SK-N-SH (cell line): ENCODE measurements around the gene NAALADL1. TPM values are rescaled to one million over a fixed set of nuclear protein-coding genes. Genes with fewer than 3 reads are reported as not detected.

ENCODE experiments used
- CTCF ChIA-PET: fragments of 300-600, 350-600 bp; formaldehyde crosslinking; extraction: SDS; loops from one replicate; lab custom pipeline; 2021; lab: Yijun Ruan, JAX
- POLR2A ChIA-PET: fragments of 350-600 bp; sonication (Branson Sonifier 250); formaldehyde crosslinking; extraction: SDS; loops from one replicate; lab custom pipeline; 2020; ENCODE audit warnings: antibody characterized with exemption, inconsistent platforms; lab: Yijun Ruan, JAX
- DNase-seq: peaks from one replicate; pipeline ENCODE4 v3.0.0; 2012
- H2AFZ ChIP-seq: fragments of 200-600 bp; sonication (generic); 2 replicates; pipeline ENCODE4 v1.8.1; 2016; ENCODE audit warnings: antibody characterized with exemption, mild to moderate bottlenecking, low read depth
- H3F3A ChIP-seq: fragments of 200-600 bp; sonication (generic); replicated peaks from 2 replicates; pipeline ENCODE3; 2016; ENCODE audit warnings: antibody characterized with exemption, mild to moderate bottlenecking; ENCODE audit not compliant: insufficient read depth
- H3K27ac ChIP-seq, 2 experiments: fragments of 200-500 bp in 1 of 2; fragments of 200-600 bp in 1 of 2; sonication (Bioruptor generic) in 1 of 2; sonication (generic), shearing (Covaris generic) in 1 of 2; 2 replicates each; pipeline versions ENCODE4 v1.5.1 to v1.6.1; 2014 to 2016; ENCODE audit warnings: low read depth in 2 of 2, inconsistent platforms in 1 of 2, low read length in 1 of 2, mild to moderate bottlenecking in 1 of 2, mixed read lengths in 1 of 2
- H3K27me3 ChIP-seq: fragments of 200-600 bp; sonication (generic), shearing (Covaris generic); 2 replicates; pipeline ENCODE4 v1.6.1; 2016; ENCODE audit warnings: mixed run types; ENCODE audit not compliant: insufficient read depth
- H3K36me3 ChIP-seq, 2 experiments: fragments of 200-500 bp in 1 of 2; fragments of 200-600 bp in 1 of 2; sonication (Bioruptor generic) in 1 of 2; sonication (generic) in 1 of 2; replicated peaks in 1 of 2; 2 replicates each; pipeline versions ENCODE3 to v1.5.1; 2014 to 2016; ENCODE audit warnings: low read length in 1 of 2, mild to moderate bottlenecking in 1 of 2; ENCODE audit not compliant: insufficient read depth in 2 of 2, control insufficient read depth in 1 of 2
- H3K4me1 ChIP-seq, 2 experiments: fragments of 200-500 bp in 1 of 2; fragments of 200-600 bp in 1 of 2; sonication (Bioruptor generic) in 1 of 2; sonication (generic), shearing (Covaris generic) in 1 of 2; 2 replicates each; pipeline versions ENCODE4 v1.5.1 to v1.6.1; 2014 to 2016; ENCODE audit warnings: low read depth in 1 of 2, low read length in 1 of 2, mixed run types in 1 of 2; ENCODE audit not compliant: insufficient read depth in 2 of 2, control insufficient read depth in 1 of 2
- H3K4me2 ChIP-seq: fragments of 200-600 bp; sonication (generic), shearing (Covaris generic); 2 replicates; pipeline ENCODE4 v1.6.1; 2017; ENCODE audit warnings: mixed run types
- H3K4me3 ChIP-seq, 2 experiments: fragments of 200-500 bp in 1 of 2; fragments of 200-600 bp in 1 of 2; sonication (Bioruptor generic) in 1 of 2; sonication (generic), shearing (Covaris generic) in 1 of 2; 2 replicates each; pipeline versions ENCODE4 v1.5.1 to v1.8.1; 2014 to 2016; ENCODE audit warnings: low read depth in 2 of 2, inconsistent platforms in 1 of 2, low read length in 1 of 2, mild to moderate bottlenecking in 1 of 2, mixed read lengths in 1 of 2, moderate library complexity in 1 of 2
- H3K79me2 ChIP-seq: fragments of 200-600 bp; sonication (generic); 2 replicates; pipeline ENCODE4 v1.8.1; 2017; ENCODE audit warnings: mild to moderate bottlenecking; ENCODE audit not compliant: insufficient read depth
- H3K9ac ChIP-seq: fragments of 200-600 bp; sonication (generic); 2 replicates; pipeline ENCODE4 v1.6.1; 2017; ENCODE audit warnings: mixed run types
- H3K9me2 ChIP-seq: fragments of 200-600 bp; sonication (generic); 2 replicates; pipeline ENCODE4 v1.6.1; 2017; ENCODE audit warnings: mixed run types
- H3K9me3 ChIP-seq: fragments of 200-600 bp; sonication (generic); 2 replicates; pipeline ENCODE4 v1.6.1; 2017; ENCODE audit warnings: mixed run types, mild to moderate bottlenecking, moderate library complexity
- H4K20me1 ChIP-seq: fragments of 200-600 bp; sonication (generic); 2 replicates; pipeline ENCODE4 v1.6.1; 2017; ENCODE audit warnings: mild to moderate bottlenecking, mixed run types; ENCODE audit not compliant: insufficient read depth
- CHD2 ChIP-seq: fragments of 150-350 bp; IDR thresholded peaks from 2 replicates; pipeline ENCODE4 v1.6.1; 2018; ENCODE audit warnings: low read length; ENCODE audit not compliant: partially characterized antibody
- EP300 ChIP-seq, 2 experiments: IDR thresholded peaks; 2 replicates each; pipeline versions ENCODE4 v1.4.0 to v1.6.1; 2012; ENCODE audit warnings: borderline replicate concordance in 1 of 2, low read depth in 1 of 2, low read length in 1 of 2
- EZH2phosphoT487 ChIP-seq: fragments of 200-600 bp; sonication (generic); IDR thresholded peaks from 2 replicates; pipeline ENCODE4 v1.6.1; 2017; ENCODE audit warnings: low read depth, mixed run types, mild to moderate bottlenecking, antibody characterized with exemption, moderate library complexity, borderline replicate concordance
- FOXJ3 ChIP-seq: sonication (generic); formaldehyde crosslinking; IDR thresholded peaks from 2 replicates; pipeline ENCODE4 v1.5.1; 2020; ENCODE audit warnings: mild to moderate bottlenecking, missing genetic modification reagents
- GABPA ChIP-seq: IDR thresholded peaks from 2 replicates; pipeline ENCODE4 v1.4.0; 2012; ENCODE audit warnings: low read depth, mild to moderate bottlenecking
- MXI1 ChIP-seq: IDR thresholded peaks from 2 replicates; pipeline ENCODE4 v1.6.1; 2012; ENCODE audit warnings: mild to moderate bottlenecking, low read depth, low read length, improper control_type of control experiment
- NRF1 ChIP-seq: IDR thresholded peaks from 2 replicates; pipeline ENCODE4 v1.6.1; 2012; ENCODE audit warnings: low read depth, mild to moderate bottlenecking, low read length
- POLR2AphosphoS5 ChIP-seq: IDR thresholded peaks from 2 replicates; pipeline ENCODE4 v1.6.1; 2012; ENCODE audit warnings: low read depth, low read length
- RAD21 ChIP-seq: IDR thresholded peaks from 2 replicates; pipeline ENCODE4 v1.6.1; 2012; ENCODE audit warnings: mild to moderate bottlenecking, low read length
- SIN3A ChIP-seq: IDR thresholded peaks from 2 replicates; pipeline ENCODE4 v1.6.1; 2012; ENCODE audit warnings: low read depth, mild to moderate bottlenecking, low read length, moderate library complexity, borderline replicate concordance
- TAF1 ChIP-seq: IDR thresholded peaks from 2 replicates; pipeline ENCODE4 v1.6.1; 2012; ENCODE audit warnings: low read depth, mild to moderate bottlenecking, low read length, moderate library complexity, borderline replicate concordance
- TEAD4 ChIP-seq: IDR thresholded peaks from 2 replicates; pipeline ENCODE4 v1.4.0; 2012; ENCODE audit warnings: mild to moderate bottlenecking, borderline replicate concordance; ENCODE audit not compliant: insufficient read depth
- USF2 ChIP-seq: fragments of 150-350 bp; IDR thresholded peaks from 2 replicates; pipeline ENCODE4 v1.6.1; 2017; ENCODE audit warnings: antibody characterized with exemption, low read length, low read depth, borderline replicate concordance
- WGBS: methylation state at CpG from one replicate; pipeline ENCODE4 v1.1.6; 2017; ENCODE audit warnings: low lambda C conversion rate; 5-methylcytosine and 5-hydroxymethylcytosine counted together
- polyA plus RNA-seq, 3 experiments: library from polyadenylated mRNA; depleted of rRNA; stranded (reverse); fragments of >200 nt; gene quantifications; 2 replicates each; pipeline ENCODE4 v1.2.3, GENCODE V29; 2012
- TF ChIP-seq, protein P1 (sequence below): fragments of 200-600 bp; sonication (generic); IDR thresholded peaks from 2 replicates; pipeline ENCODE4 v1.6.1; 2017; ENCODE audit warnings: antibody characterized with exemption, mild to moderate bottlenecking, moderate library complexity
- TF ChIP-seq, protein P2 (sequence below): IDR thresholded peaks from 2 replicates; pipeline ENCODE4 v1.4.0; 2012; ENCODE audit warnings: low read depth
- TF ChIP-seq, protein P3 (sequence below): IDR thresholded peaks from 2 replicates; pipeline ENCODE4 v1.4.0; 2012; ENCODE audit warnings: low read depth, borderline replicate concordance

The NAALADL1 gene
- polyA plus RNA-seq, 1 of the 3 experiments (the other 2 are of a cell fraction) = not detected

- WGBS = 40% methylated on average over 19 of the region's 23 CpGs
- H3K4me2 ChIP-seq = peak overlapping the region; percentile 88
- peak overlapping the region; percentile 69 to 70 for H3K4me3 ChIP-seq
- ChIA-PET CTCF (interaction anchor here (0.6 to 4.9 kb wide), 53 partner anchors 7 to 300 kb away, joined by 3 to 56 read pairs (median 5); partner anchors contain the start of genes ATG2A, BATF2, CDC42EP2 and CDCA5), POLR2A (interaction anchor here (0.7 to 1.2 kb wide), 4 partner anchors 18 to 181 kb away, joined by 3 to 5 read pairs (median 4); no protein-coding TSS in a partner anchor)
- DNase-seq = no peak
- H3K4me1 ChIP-seq = peaks cover 4% of the 10 kb centered on the region in 2 experiments; a peak in 2 of 4 replicates
- peak overlapping the region; percentile 95 for H3K27ac ChIP-seq
- no peak for TF ChIP-seq TEAD4
- no peak for TF ChIP-seq RAD21
- no peaks in the 10 kb centered on the region for H3K9me3 ChIP-seq
- no peaks in the 10 kb centered on the region for H3K27me3 ChIP-seq
- H3K9me2 ChIP-seq = no peaks in the 10 kb centered on the region
- peaks cover 0 to 12% of the 10 kb centered on the region in 2 experiments for H3K36me3 ChIP-seq
- H4K20me1 ChIP-seq = no peaks in the 10 kb centered on the region
- H2AFZ ChIP-seq = peak overlapping the region; percentile 95
- peak overlapping the region; percentile 89 for H3K9ac ChIP-seq
- H3K79me2 ChIP-seq = peaks cover 24% of the 10 kb centered on the region; the same call in 1 of the 2 replicates
- peaks cover 16% of the 10 kb centered on the region for H3F3A ChIP-seq
Observed at GRCh38 chr11:65014726-65015227, 43.6 kb downstream of the NAALADL1 start.

- Histone ChIP-seq H3K36me3 (peaks cover 0 to 10% of the 10 kb centered on the region in 2 experiments), H4K20me1 (no peaks in the 10 kb centered on the region), H3K9me2 (no peaks in the 10 kb centered on the region), H2AFZ (peak within 1 kb of the TSS; percentile 95), H3K9ac (peak within 1 kb of the TSS; percentile 89), H3K9me3 (no peaks in the 10 kb centered on the region), H3F3A (peaks cover 16% of the 10 kb centered on the region), H3K27ac (peak within 1 kb of the TSS; percentile 95), H3K4me3 (peak within 1 kb of the TSS; percentile 69 to 70), H3K79me2 (peaks cover 24% of the 10 kb centered on the region; the same call in 1 of the 2 replicates), H3K4me1 (peaks cover 4% of the 10 kb centered on the region in 2 experiments; a peak in 2 of 4 replicates)
- WGBS = under 1% methylated on average over 28 of the region's 96 CpGs
- DNase-seq = peak; percentile 98
- CTCF ChIA-PET = interaction anchor here (0.6 to 4.9 kb wide), 62 partner anchors 8 to 1726 kb away, joined by 3 to 56 read pairs (median 5); partner anchors contain the start of genes ATG2A, BATF2, CDC42EP2 and CDCA5
- no peak for TF ChIP-seq FOXJ3
- TF ChIP-seq CHD2 = peak; percentile 54
- TF ChIP-seq TAF1 = peak; percentile 36; the same call in 1 of the 2 replicates
- no peak for TF ChIP-seq SIN3A
- TF ChIP-seq, protein P1, sequence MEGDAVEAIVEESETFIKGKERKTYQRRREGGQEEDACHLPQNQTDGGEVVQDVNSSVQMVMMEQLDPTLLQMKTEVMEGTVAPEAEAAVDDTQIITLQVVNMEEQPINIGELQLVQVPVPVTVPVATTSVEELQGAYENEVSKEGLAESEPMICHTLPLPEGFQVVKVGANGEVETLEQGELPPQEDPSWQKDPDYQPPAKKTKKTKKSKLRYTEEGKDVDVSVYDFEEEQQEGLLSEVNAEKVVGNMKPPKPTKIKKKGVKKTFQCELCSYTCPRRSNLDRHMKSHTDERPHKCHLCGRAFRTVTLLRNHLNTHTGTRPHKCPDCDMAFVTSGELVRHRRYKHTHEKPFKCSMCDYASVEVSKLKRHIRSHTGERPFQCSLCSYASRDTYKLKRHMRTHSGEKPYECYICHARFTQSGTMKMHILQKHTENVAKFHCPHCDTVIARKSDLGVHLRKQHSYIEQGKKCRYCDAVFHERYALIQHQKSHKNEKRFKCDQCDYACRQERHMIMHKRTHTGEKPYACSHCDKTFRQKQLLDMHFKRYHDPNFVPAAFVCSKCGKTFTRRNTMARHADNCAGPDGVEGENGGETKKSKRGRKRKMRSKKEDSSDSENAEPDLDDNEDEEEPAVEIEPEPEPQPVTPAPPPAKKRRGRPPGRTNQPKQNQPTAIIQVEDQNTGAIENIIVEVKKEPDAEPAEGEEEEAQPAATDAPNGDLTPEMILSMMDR = peak; percentile 70
- TF ChIP-seq, protein P2, sequence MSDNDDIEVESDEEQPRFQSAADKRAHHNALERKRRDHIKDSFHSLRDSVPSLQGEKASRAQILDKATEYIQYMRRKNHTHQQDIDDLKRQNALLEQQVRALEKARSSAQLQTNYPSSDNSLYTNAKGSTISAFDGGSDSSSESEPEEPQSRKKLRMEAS = peak; percentile 47
- TF ChIP-seq GABPA = peak; percentile 39; the same call in 1 of the 2 replicates
- no peak for TF ChIP-seq TEAD4
- TF ChIP-seq NRF1 = peak; percentile 52
- TF ChIP-seq USF2 = peak; percentile 89
- no peak for TF ChIP-seq EZH2phosphoT487
- 0 out of 2 replicates have a peak, but pooled peaks have one; percentile 15 for TF ChIP-seq POLR2AphosphoS5
- TF ChIP-seq, protein P3, sequence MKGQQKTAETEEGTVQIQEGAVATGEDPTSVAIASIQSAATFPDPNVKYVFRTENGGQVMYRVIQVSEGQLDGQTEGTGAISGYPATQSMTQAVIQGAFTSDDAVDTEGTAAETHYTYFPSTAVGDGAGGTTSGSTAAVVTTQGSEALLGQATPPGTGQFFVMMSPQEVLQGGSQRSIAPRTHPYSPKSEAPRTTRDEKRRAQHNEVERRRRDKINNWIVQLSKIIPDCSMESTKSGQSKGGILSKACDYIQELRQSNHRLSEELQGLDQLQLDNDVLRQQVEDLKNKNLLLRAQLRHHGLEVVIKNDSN = peak; percentile 97
- no peak for TF ChIP-seq EP300 (IDR thresholded peaks at IDR 0.05; ENCODE audit: borderline replicate concordance in 1 of 2, low read depth in 1 of 2, low read length in 1 of 2)
- peak; percentile 75 for TF ChIP-seq MXI1
- TF ChIP-seq, all 33 proteins: peak for 10
- POLR2A ChIA-PET = interaction anchor here (0.5 to 1.2 kb wide), 7 partner anchors 11 to 220 kb away, joined by 3 to 8 read pairs (median 3); no protein-coding TSS in a partner anchor
- H3K27me3 ChIP-seq = no peaks in the 10 kb centered on the region
- H3K4me2 ChIP-seq = peak within 1 kb of the TSS; percentile 88
Observed at GRCh38 chr11:65013888-65014725, 44.2 kb downstream of the NAALADL1 start, which contains the start of gene ARL2. Gene ARL2, plus strand, starts transcription at chr11:65014160. Its CDS starts 48 bp downstream, at chr11:65014208.
